GM18511 (cell line): Measurements from ENCODE around the gene GAS1.

ENCODE experiments used
- ATAC-seq: cut with Tn5 transposase; IDR thresholded peaks from one replicate; pipeline ENCODE4 v1.9.1; 2021; ENCODE audit warnings: mild to moderate bottlenecking, moderate library complexity; ENCODE audit not compliant: unreplicated experiment

The GAS1 gene

DNA sequence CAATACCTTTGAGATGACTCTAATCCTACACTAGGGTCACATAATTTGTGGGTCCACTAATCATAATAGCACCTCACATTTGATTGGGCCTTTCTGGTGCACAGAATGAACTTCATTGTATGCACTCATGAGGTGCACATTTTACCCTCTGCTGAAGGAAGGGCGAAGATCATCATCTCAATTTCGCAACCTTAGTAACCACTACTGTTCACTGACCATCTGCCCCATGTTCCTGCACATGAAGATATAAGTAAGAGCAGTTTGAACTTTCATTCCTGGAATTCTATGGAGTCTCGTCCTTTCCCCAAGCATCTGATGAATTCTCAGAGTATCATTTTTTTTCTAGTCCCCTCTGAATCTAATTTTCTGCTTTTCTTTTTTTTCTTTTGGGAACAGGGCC lies 21.2 kb downstream of the GAS1 start:
- ATAC-seq: no peak

- no peak for ATAC-seq
Observed at GRCh38 chr9:86925686-86926085, 21.6 kb downstream of the GAS1 start.

- no peak for ATAC-seq
Observed at GRCh38 chr9:86924206-86924605, 23.1 kb downstream of the GAS1 start.

DNA sequence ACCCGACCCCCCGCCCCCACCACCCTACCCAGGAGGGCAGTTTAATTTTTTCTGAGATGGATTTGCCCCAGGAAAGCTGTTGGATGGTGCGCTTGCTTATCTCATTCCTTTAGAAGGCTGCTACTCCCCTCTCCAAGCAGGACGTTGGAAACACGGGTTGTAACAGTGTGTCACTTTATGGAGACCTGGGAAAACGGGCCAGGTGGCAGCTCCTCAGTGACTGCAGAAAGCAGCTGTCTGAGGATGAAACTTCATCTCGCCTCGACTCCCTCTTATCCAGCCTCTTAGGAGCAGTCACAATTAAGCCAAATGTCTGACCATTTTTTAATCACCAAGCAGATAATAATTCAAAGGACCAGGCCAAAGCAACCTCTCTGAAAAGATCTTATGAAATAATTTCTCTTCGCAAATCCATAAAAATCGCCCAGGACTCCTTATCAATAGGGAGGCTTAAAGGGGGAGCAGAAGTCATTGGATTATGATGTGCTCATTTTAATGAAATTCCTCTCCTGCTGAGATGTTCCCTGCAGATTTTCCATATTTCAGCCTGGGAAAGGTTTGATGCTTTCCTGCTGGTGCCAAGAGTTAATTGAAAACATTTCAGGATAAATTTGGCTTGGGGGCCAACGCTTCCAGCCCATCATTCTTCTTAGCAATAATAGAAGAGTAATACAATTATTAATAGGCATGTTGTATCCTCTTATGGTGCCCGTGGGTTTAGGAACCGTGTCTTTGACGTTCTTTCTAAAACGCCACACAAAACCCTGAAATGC lies 26.0 kb downstream of the GAS1 start:
- ATAC-seq: no peak

GRCh38 chr9:86918556-86918955 lies 28.8 kb downstream of the GAS1 start:
- ATAC-seq: no peak

DNA sequence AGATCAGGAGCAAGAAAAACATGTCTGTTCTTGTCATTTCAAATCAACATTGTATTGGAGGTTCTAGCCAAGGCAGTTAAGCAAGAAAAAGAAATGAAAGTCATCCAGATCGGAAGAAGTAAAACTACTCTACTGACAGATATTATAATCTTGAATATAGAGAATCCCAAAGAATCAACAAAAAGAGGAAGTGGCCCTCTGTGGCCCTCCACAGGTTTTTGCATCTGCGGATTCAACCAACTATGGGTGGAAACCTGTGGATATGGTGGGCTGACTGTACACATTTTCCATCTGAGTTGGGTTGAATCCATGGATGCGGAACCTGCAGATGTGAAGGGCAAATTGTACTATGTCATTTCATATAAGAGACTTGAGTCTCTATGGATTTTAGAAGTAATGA lies 35.1 kb downstream of the GAS1 start:
- no peak for ATAC-seq

GRCh38 chr9:86909388-86909787 lies 37.9 kb downstream of the GAS1 start:
- no peak for ATAC-seq

DNA sequence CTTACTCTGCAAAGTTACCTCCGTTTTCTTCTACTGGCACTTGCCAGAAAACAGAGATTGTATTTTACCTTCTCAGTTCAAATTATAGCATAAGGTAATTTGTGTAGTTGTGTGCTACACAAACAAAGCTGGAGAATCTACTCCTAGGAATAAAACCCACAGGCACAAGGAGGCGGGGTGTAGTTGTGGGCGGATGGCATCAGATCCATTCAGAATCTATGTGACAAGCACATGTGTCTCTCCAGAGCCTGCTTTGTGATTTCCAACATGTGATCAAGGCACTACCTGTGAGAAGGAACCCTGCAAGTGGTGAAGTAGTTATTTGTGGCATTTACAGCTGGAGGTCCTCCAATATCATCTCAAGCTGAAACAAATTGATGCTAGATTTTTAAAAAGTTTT lies 39.0 kb downstream of the GAS1 start:
- no peak for ATAC-seq

DNA sequence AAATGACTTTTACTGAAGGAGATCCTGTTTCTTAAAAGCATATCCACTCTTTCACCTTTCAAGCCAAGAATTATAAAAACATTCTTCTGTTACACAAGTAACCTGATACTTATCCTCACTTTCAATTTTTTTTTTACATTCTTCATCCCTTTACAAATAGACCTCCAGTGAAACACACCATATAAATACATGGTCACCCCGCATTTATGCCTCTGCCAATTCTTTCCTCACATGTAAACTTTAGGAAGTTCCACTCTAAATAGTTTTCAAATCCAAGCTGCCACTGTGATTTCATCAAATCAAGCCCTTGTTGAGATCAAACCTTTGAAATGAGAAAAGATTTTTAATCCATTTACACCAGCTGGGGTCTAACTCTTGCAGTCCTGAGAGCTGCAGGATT lies 40.0 kb downstream of the GAS1 start:
- ATAC-seq: no peak

DNA sequence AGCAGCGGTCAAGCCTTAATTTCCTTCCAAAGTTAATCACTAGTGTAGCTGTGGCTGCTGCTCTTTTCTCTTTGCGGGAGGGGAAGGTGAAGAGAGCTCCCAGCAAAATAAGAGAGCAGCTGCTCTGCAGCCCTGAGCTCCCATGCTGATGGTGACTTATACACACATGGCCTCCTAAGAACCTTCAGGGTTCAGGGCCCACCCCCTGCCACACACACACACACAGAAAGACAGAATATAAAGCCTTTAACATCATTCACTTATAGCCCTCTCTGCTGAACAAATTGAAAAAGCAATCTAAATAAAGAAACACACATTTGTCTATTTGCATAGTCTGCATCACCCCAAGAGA lies 43.6 kb downstream of the GAS1 start:
- ATAC-seq: no peak

DNA sequence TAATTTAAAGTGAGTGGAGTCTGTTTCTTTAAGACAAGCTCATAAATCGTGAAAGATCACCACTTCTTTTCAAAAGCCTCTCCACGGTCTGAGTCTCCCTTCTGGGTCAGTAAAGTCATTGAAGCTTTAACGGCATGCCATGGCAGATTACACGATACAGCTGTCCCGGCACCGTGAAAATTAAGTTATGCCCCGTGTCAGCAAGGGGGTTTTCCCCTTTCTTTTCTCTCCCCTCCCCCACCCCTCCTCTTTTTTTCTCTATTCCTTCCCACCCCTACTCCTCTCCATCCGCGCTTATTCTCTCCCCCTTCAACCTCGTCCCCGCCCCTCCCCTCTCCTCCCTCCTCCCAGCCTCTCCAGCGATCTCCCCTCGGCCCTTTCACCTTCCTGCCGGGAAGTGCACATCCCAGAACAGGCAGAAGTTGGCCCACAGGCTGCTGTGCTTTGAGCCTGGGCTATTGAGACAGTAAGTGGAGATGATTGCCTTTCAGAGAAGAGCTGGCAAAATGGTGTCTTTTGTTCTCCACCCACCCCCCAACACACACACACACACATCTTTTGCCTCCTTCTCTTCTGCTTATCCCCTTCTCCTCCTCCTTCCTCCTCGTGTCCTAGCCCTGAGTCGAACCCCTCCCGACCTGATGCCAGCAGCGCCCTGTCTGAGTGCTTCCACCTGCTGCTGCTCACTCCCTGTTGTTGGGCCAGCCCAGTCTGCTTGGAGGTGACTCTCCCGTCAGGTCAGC lies 44.1 kb downstream of the GAS1 start:
- no peak for ATAC-seq

DNA sequence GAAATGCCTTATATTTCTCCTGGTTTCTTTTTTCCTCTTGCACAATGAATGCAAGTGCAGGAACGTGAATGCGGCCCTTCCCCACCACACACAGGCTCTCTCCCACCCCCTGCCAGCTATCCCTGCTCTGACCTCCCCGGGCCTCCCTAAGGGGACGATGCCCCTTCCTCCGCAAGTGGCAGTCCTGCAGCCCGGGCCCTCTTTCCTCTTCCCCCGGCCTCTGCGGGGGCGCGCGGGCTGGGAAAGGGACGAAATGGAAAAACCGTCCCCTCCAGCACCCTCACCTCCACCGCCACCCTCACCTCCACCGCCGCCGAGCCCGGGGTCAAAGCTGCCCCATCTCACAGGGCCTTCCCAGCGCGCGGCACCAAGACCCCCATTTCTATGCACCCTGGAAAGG lies 44.7 kb downstream of the GAS1 start:
- ATAC-seq: no peak

DNA sequence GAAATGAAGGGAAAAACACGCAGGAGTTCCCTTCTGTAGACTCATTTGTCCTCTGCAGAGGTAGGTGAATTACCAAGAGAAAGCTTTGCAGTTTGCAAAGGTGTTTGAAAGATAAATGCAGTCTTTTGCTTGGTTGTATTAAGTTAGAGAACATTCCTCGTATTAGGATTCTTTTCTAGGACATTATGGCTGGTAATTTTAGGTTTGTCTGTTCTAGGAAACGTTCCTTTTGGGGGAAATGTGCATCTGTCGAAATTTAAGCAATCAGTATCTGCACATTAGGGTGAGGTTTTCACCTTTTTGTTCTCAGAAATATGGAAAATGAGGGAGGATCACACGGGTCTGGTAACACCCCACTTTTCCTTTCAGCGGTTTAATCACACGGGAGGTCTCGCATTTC lies 45.1 kb downstream of the GAS1 start:
- ATAC-seq: no peak

DNA sequence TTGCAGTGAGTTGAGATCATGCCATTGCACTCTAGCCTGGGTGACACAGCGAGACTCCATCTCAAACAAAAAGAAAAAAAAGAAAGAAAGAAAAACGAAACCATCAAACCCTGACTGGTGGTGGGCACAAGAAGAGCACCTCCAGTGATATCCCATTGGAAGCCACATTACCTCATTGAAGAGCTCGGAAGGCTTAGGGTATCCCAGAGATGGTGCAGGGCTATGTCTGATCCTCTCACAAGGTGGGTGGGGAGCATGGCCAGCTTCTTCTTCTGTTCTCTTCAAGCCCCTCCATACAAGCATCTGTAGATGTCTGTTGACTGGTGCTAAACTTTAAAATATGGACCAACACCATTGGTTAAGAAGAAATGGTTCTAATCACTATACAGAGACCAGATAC lies 45.8 kb downstream of the GAS1 start:
- ATAC-seq: no peak
